Adrenal gland (tissue), 12 donors: Measurements from ENCODE around the gene ZFR2. TPM values are rescaled to one million over a fixed set of nuclear protein-coding genes. Genes with fewer than 3 reads are reported as not detected.
A peak's percentile ranks its signal among the peaks of the same experiment; 100 is the strongest.
"Not testable (repeated sequence)": the region's sequence is repeated elsewhere in the genome, so short reads cannot be mapped to it uniquely, and the experiment has no call there.

Experiments
- DNase-seq, 7 donors: peaks; one replicate each; pipeline ENCODE4 v3.0.0-alpha.2; 2019 to 2020
- H3K27ac ChIP-seq, 5 donors: fragments of 200-600 bp; sonication (generic) in 4 of 5; 1 replicate in 3 of 5; 2 replicates in 2 of 5; pipeline versions ENCODE4 v1.5.1 to v1.8.0; 2016 to 2020; ENCODE audit warnings: mild to moderate bottlenecking in 1 of 5
- H3K27me3 ChIP-seq: fragments of 200-600 bp; 2 replicates; pipeline ENCODE4 v1.8.0; 2021
- H3K36me3 ChIP-seq, 2 donors: fragments of 200-600 bp; replicated peaks in 1 of 2; 1 replicate in 1 of 2; 2 replicates in 1 of 2; pipeline versions ENCODE4 v1.5.1 to v1.8.0; 2018 to 2022
- H3K4me1 ChIP-seq, 2 donors: fragments of 200-600 bp; replicated peaks in 1 of 2; 1 replicate in 1 of 2; 2 replicates in 1 of 2; pipeline versions ENCODE4 v1.5.1 to v1.8.0; 2018 to 2021
- H3K4me3 ChIP-seq, 4 donors: fragments of 200-600 bp; sonication (generic) in 3 of 4; one replicate each; pipeline ENCODE4 v1.5.1; 2016 to 2018
- H3K9me3 ChIP-seq, 3 donors: fragments of 200-600 bp; sonication (generic) in 1 of 3; replicated peaks in 1 of 3; 1 replicate in 2 of 3; 2 replicates in 1 of 3; pipeline versions ENCODE4 v1.5.1 to v1.8.0; 2016 to 2021
- POLR2A ChIP-seq, 2 donors: fragments of 450-650 bp; IDR thresholded peaks; one replicate each; pipeline ENCODE4 v1.6.1; 2017; ENCODE audit warnings: antibody characterized with exemption in 2 of 2, mild to moderate bottlenecking in 2 of 2, moderate library complexity in 1 of 2
- WGBS, 4 donors: extraction: QIAGEN DNeasy Blood & Tissue Kit in 2 of 4; methylation state at CpG; one replicate each; pipeline versions ENCODE4 v1.1.5 to v1.1.7; 2013 to 2017; 5-methylcytosine and 5-hydroxymethylcytosine counted together
- intact Hi-C, 2 donors: fragments of 100-400 bp; cut with DNase I; formaldehyde crosslinking; loops; one replicate each; pipeline versions ENCODE4 v1.14.1 to v1.15.0; 2022 to 2023
- polyA plus RNA-seq, 3 donors: library from polyadenylated mRNA; stranded (reverse); fragments of 200-250 nt in 2 of 3; fragments of 350-450 nt in 1 of 3; fragmentation: Illumina TruSeq in 1 of 3; extraction: RNeasy Lipid Tissue Mini Kit (QIAGEN cat#74804) in 1 of 3; gene quantifications; one replicate each; pipeline ENCODE4 v1.2.3, GENCODE V29; 2013 to 2014
- total RNA-seq, 9 donors: library from RNA; depleted of rRNA in 4 of 9; stranded (reverse); fragments of >200 nt in 4 of 9; fragments of 120-200 nt in 1 of 9; fragmentation: NEBNext Ultra II Directional in 1 of 9; extraction: Animal tissue kit (Norgen Biotek cat#: 25700) in 1 of 9; gene quantifications; one replicate each; pipeline versions ENCODE4 v1.1.0 to v1.2.4, GENCODE V29; 2013 to 2023
- TF ChIP-seq, protein P1 (sequence below), 6 experiments: fragments of 450-650 bp in 4 of 6; fragments of 200-600 bp in 2 of 6; sonication (generic) in 1 of 6; IDR thresholded peaks; 1 replicate in 5 of 6; 2 replicates in 1 of 6; pipeline versions ENCODE4 v1.5.1 to v1.8.0; 2016 to 2021; ENCODE audit warnings: antibody characterized with exemption in 6 of 6, mild to moderate bottlenecking in 2 of 6, moderate library complexity in 1 of 6
- donor health status: healthy with polysubstance abuse.
- donor health status: Bipolar disorder and iron deficiency.
- donor health status: DM: yes; HTN: yes; CAD: no.
- donor health status: DM: no; HTN: no; CAD: no.
- donor health status: DM: no; HTN: no; CAD: no.
- donor health status: DM: yes; HTN: yes; CAD: no.

Gene ZFR2
- total and polyA plus RNA-seq, 12 donors: 0.19 to 13.2 (median 1.7) TPM; not detected in 3

DNA sequence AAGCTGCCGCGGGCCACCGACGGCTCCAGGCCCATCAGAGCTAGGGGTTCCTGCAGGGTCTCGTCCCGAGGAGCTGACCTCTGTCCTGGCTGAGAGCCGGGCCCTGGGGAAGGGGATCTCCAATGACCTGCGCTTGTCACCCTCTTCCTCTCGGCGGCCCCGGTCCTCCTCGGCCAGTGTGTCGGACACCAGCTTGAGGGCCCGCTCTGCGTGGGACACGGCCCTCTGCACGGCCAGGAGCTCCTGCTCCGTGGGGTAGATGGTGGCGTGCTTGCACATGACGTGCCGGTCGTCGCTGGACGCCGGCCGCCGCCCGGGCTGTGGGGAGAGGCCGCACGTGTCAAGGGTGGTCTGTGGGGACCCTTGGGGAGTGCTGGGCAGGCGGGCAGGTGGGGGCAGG, 49.9 kb downstream of the ZFR2 start:
- Histone ChIP-seq H3K27me3 (no peaks in the 10 kb centered on the region), H3K36me3 (no peaks in the 10 kb centered on the region), H3K27ac (peak overlapping the region in 1 of 5 donors; percentile 40), H3K9me3 (no peaks in the 10 kb centered on the region), H3K4me3 (no peak overlapping the region), H3K4me1 (no peaks in the 10 kb centered on the region)
- TF ChIP-seq, protein P1, sequence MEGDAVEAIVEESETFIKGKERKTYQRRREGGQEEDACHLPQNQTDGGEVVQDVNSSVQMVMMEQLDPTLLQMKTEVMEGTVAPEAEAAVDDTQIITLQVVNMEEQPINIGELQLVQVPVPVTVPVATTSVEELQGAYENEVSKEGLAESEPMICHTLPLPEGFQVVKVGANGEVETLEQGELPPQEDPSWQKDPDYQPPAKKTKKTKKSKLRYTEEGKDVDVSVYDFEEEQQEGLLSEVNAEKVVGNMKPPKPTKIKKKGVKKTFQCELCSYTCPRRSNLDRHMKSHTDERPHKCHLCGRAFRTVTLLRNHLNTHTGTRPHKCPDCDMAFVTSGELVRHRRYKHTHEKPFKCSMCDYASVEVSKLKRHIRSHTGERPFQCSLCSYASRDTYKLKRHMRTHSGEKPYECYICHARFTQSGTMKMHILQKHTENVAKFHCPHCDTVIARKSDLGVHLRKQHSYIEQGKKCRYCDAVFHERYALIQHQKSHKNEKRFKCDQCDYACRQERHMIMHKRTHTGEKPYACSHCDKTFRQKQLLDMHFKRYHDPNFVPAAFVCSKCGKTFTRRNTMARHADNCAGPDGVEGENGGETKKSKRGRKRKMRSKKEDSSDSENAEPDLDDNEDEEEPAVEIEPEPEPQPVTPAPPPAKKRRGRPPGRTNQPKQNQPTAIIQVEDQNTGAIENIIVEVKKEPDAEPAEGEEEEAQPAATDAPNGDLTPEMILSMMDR (IDR thresholded peaks at IDR 0.05): no peak
- no peak for TF ChIP-seq POLR2A (IDR thresholded peaks at IDR 0.05)
- intact Hi-C loops: no loop called here
- 74 to 83% (median 76%) methylated on average over 15 to 31 of the region's 31 CpGs for WGBS, 4 donors
- DNase-seq: no peak

DNA sequence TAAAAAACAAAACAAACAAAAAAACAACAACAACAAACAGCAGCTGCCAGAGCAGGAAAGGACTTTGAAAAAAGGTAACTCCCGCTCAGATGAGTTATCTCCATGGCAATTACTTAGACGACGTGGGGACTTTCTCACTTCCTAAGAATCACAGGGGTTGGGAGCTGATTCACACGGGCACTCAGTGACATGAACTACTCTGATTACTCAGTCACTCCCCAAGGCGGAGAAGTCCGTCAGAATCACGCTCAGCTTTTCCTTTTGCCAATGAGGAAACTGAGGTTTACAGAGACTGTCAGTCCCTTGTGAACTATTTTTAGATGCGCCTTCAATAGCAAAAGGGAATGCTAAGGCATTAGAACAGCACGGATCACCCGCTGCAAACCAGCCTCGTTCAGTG, 50.4 kb downstream of the ZFR2 start:
- WGBS, 4 donors: 33 to 47% (median 39%) methylated on average over 11 of the region's 11 CpGs
- Histone ChIP-seq H3K4me3 (no peak overlapping the region), H3K4me1 (no peaks in the 10 kb centered on the region), H3K27ac (peak overlapping the region in 1 of 5 donors; percentile 40), H3K36me3 (no peaks in the 10 kb centered on the region), H3K9me3 (no peaks in the 10 kb centered on the region), H3K27me3 (no peaks in the 10 kb centered on the region)
- intact Hi-C loops: no loop called here
- DNase-seq: peak in 1 of 7 donors; percentile 16
- TF ChIP-seq, protein P1 (IDR thresholded peaks at IDR 0.05): no peak
- TF ChIP-seq POLR2A (IDR thresholded peaks at IDR 0.05): no peak

DNA sequence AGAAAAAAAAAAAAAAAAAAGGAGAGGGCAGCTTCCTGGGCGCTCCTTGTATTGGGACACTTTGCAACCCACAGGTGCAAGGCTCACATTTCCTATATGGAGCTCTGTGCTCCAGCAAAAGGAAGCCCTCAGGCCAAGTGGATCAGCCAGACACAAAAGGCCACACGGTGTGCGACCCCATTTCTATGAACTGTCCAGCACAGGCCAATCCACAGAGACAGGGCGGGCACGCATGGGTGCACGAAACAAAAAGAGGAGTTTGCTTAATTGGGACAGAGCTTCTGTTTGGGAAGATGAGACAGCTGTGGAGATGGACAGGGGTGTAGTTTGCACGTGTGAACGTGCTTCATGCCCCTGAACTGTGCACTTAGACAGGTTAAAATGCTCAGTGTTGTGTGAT, 51.1 kb downstream of the ZFR2 start:
- H3K4me1 ChIP-seq: peaks cover 0 to under 1% of the 10 kb centered on the region in 2 donors
- H3K4me3 ChIP-seq: no peak overlapping the region
- no peaks in the 10 kb centered on the region for H3K36me3 ChIP-seq
- no peaks in the 10 kb centered on the region for H3K9me3 ChIP-seq
- intact Hi-C loops: no loop called here
- H3K27ac ChIP-seq: no peak overlapping the region
- 73 to 91% (median 83%) methylated on average over 7 to 8 of the region's 8 CpGs for WGBS, 4 donors
- H3K27me3 ChIP-seq: no peaks in the 10 kb centered on the region
- no peak for DNase-seq
- TF ChIP-seq POLR2A (IDR thresholded peaks at IDR 0.05): no peak

DNA sequence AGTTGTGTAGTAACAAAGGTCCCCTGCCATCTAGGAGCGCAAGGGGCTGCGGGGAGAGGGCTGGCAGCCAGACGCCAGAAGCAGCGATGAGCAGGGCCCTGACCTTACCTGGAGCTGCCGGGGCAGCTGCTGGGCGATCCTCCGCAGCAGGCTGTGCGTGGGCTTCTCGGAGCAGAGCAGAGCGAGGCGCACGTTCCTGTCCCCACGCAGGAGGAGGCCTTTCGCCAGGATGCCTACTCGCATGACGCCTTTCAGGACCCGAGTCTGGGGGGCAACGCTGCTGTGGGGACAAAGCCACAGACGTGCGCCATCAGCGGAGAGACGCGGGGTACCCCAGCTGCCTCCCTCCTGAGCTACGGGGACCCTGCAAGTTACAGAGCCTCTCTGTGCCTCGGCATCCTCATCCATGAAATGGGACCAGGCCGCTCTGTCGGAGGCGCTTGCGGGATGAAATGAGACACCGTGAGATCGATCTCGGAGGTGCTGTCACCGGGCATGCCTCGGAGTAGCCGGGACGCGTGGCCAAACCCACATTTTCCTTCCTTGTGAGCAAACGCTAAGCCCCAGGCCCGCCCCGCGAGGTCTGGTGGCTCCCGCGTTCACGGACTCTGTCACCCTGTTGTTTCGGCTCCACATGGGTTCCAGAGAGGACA, 52.1 kb downstream of the ZFR2 start:
- no peak for DNase-seq
- intact Hi-C loops: no loop called here
- peaks cover 0 to 3% of the 10 kb centered on the region in 2 donors for H3K4me1 ChIP-seq
- H3K4me3 ChIP-seq: no peak overlapping the region
- TF ChIP-seq POLR2A (IDR thresholded peaks at IDR 0.05): no peak
- TF ChIP-seq, protein P1 (IDR thresholded peaks at IDR 0.05): no peak
- no peaks in the 10 kb centered on the region for H3K9me3 ChIP-seq
- H3K27ac ChIP-seq: no peak overlapping the region
- H3K27me3 ChIP-seq: no peaks in the 10 kb centered on the region
- no peaks in the 10 kb centered on the region for H3K36me3 ChIP-seq
- 89 to 93% (median 91%) methylated on average over 14 to 45 of the region's 45 CpGs for WGBS, 4 donors

DNA sequence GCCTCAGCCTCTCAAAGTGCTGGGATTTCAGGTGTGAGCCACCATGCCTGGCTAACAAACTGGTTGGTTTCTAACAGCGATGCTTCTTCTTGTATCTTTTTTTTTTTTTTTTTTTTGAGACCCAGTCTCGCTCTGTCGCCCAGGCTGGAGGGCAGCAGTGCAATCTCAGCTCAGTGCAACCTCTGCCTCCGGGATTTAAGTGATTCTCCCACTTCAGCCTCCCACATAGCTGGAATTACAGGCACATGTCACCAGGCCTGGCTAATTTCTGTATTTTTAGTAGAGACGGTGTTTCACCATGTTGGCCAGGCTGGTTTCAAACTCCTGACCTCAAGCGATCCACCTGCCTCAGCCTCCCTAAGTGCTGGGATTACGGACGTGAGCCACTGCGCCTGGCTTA, 52.7 kb downstream of the ZFR2 start:
- 84 to 94% (median 91%) methylated on average over 9 of the region's 9 CpGs for WGBS, 4 donors
- H3K4me3 ChIP-seq, H3K4me1 ChIP-seq, H3K9me3 ChIP-seq, H3K27me3 ChIP-seq, H3K36me3 ChIP-seq, H3K27ac ChIP-seq, intact Hi-C loops, DNase-seq: not testable (repeated sequence)
